Naive thymus-derived CD4-positive, alpha-beta T cell (primary cell): ENCODE measurements around the gene SLC35B4. TPM values are rescaled to one million over a fixed set of nuclear protein-coding genes. Genes with fewer than 3 reads are reported as not detected.

Experiments
- polyA plus RNA-seq, 2 donors: library from polyadenylated mRNA; unstranded; fragments of 300-500 nt; fragmentation: Illumina TruSeq; gene quantifications; one replicate each; pipeline ENCODE4 v1.2.3, GENCODE V29; 2021
- total RNA-seq, 6 experiments: library from RNA in 5 of 6; stranded (reverse) in 5 of 6; gene quantifications; 1 replicate in 5 of 6; 2 replicates in 1 of 6; pipeline ENCODE4 v1.2.3 and lab custom pipeline; 2021 to 2026

The SLC35B4 gene
- total and polyA plus RNA-seq, 7 experiments from 2014 or later, result 9.8 to 19.2 (median 12.2) TPM

Other genes starting within 250 kb of the SLC35B4 start
- gene LRGUK, start 189.6 kb downstream of the SLC35B4 start, total RNA-seq, result 1 to 10 TPM in 1 of 5 experiments, under 1 TPM in 4; 0.22 to 1.0 (median 0.43) TPM
- gene LRGUK, start 189.6 kb downstream of the SLC35B4 start, polyA plus RNA-seq, result under 1 TPM in 1 of 2 donors, not detected in 1; 0.30 TPM
- 100 to 1,000 TPM in 3 of 5 experiments, 10 to 100 TPM in 2; 62.2 to 108 (median 100) TPM for gene AKR1B1, start 142.2 kb upstream of the SLC35B4 start, total RNA-seq
- 100 to 1,000 TPM; 169 to 206 TPM for gene AKR1B1, start 142.2 kb upstream of the SLC35B4 start, polyA plus RNA-seq
- not detected for gene AKR1B10, start 210.6 kb upstream of the SLC35B4 start, total RNA-seq
- not detected for gene AKR1B10, start 210.6 kb upstream of the SLC35B4 start, polyA plus RNA-seq
- not detected for gene AKR1B15, start 232.2 kb upstream of the SLC35B4 start, total RNA-seq
- gene AKR1B15, start 232.2 kb upstream of the SLC35B4 start, polyA plus RNA-seq, result not detected